Tibial nerve (tissue), 3 donors: ENCODE data around the gene CDK6.

Experiments
- CTCF ChIP-seq, 5 experiments: fragments of 200-600 bp in 3 of 5; fragments of 450-650 bp in 2 of 5; sonication (generic) in 3 of 5; IDR thresholded peaks; one replicate each; pipeline ENCODE4 v1.5.1; 2016 to 2019; ENCODE audit warnings: antibody characterized with exemption in 5 of 5, mild to moderate bottlenecking in 3 of 5, moderate library complexity in 2 of 5
- POLR2A ChIP-seq, 2 donors: fragments of 450-650 bp; IDR thresholded peaks; one replicate each; pipeline ENCODE4 v1.6.1; 2017; ENCODE audit warnings: antibody characterized with exemption in 2 of 2, mild to moderate bottlenecking in 2 of 2, moderate library complexity in 2 of 2

GRCh38 chr7:92729172-92729571 is 107.2 kb downstream of the CDK6 start:
- TF ChIP-seq CTCF (IDR thresholded peaks at IDR 0.05), result no peak
- no peak for TF ChIP-seq POLR2A (IDR thresholded peaks at IDR 0.05)
